Liver (tissue), 9 donors: ENCODE data around the gene AHNAK2. TPM values are rescaled to one million over a fixed set of nuclear protein-coding genes. Genes with fewer than 3 reads are reported as not detected.

Experiments
- DNase-seq: peaks from one replicate; pipeline ENCODE4 v3.0.0-alpha.2; 2017; ENCODE audit warnings: low spot score
- H3K27ac ChIP-seq, 2 donors: one replicate each; pipeline ENCODE4 v1.7.0; 2013; ENCODE audit warnings: inconsistent platforms in 2 of 2, low read length in 2 of 2, control low read depth in 1 of 2, low read depth in 1 of 2, mild to moderate bottlenecking in 1 of 2
- H3K27me3 ChIP-seq, 4 donors: one replicate each; pipeline versions ENCODE4 v1.6.1 to v1.7.0; 2013; ENCODE audit warnings: low read length in 3 of 4, inconsistent platforms in 1 of 4, mild to moderate bottlenecking in 1 of 4, moderate library complexity in 1 of 4; ENCODE audit not compliant: control insufficient read depth in 4 of 4, insufficient read depth in 4 of 4
- H3K36me3 ChIP-seq, 4 donors: one replicate each; pipeline versions ENCODE4 v1.6.1 to v1.7.0; 2013; ENCODE audit warnings: low read length in 3 of 4, mild to moderate bottlenecking in 3 of 4, low read depth in 1 of 4, moderate library complexity in 1 of 4; ENCODE audit not compliant: control insufficient read depth in 4 of 4, insufficient read depth in 3 of 4
- H3K4me1 ChIP-seq, 4 donors: one replicate each; pipeline versions ENCODE4 v1.6.1 to v1.7.0; 2013; ENCODE audit warnings: low read length in 3 of 4, mild to moderate bottlenecking in 3 of 4, moderate library complexity in 1 of 4; ENCODE audit not compliant: control insufficient read depth in 4 of 4, insufficient read depth in 4 of 4
- H3K4me3 ChIP-seq, 3 donors: one replicate each; pipeline versions ENCODE4 v1.6.1 to v1.7.0; 2013; ENCODE audit warnings: low read length in 3 of 3, control low read depth in 1 of 3, low read depth in 1 of 3, mild to moderate bottlenecking in 1 of 3
- H3K9ac ChIP-seq, 2 donors: one replicate each; pipeline ENCODE4 v1.7.0; 2013; ENCODE audit warnings: low read length in 2 of 2, mild to moderate bottlenecking in 2 of 2, moderate library complexity in 2 of 2, control low read depth in 1 of 2, low read depth in 1 of 2
- H3K9me3 ChIP-seq, 4 donors: one replicate each; pipeline versions ENCODE4 v1.6.1 to v1.7.0; 2013; ENCODE audit warnings: low read length in 3 of 4; ENCODE audit not compliant: control insufficient read depth in 4 of 4
- CTCF ChIP-seq: fragments of 150-350 bp; IDR thresholded peaks from 2 replicates; pipeline ENCODE4 v1.5.1; 2017; ENCODE audit warnings: improper control_type of control experiment, low read depth, low read length; ENCODE audit not compliant: missing input control
- EGR1 ChIP-seq, 2 donors: IDR thresholded peaks; 2 replicates each; pipeline ENCODE4 v1.6.1; 2016 to 2018; ENCODE audit warnings: antibody characterized with exemption in 2 of 2, low read depth in 2 of 2
- FOXA1 ChIP-seq: IDR thresholded peaks from 2 replicates; pipeline ENCODE4 v1.6.1; 2016; ENCODE audit warnings: antibody characterized with exemption
- GABPA ChIP-seq, 2 donors: IDR thresholded peaks in 1 of 2; conservative IDR thresholded peaks in 1 of 2; 2 replicates each; pipeline ENCODE4 v1.6.1; 2016; ENCODE audit warnings: antibody characterized with exemption in 2 of 2, mild to moderate bottlenecking in 1 of 2, moderate library complexity in 1 of 2
- HNF4A ChIP-seq, 2 donors: conservative IDR thresholded peaks; 2 replicates each; pipeline ENCODE4 v1.6.1; 2016; ENCODE audit warnings: antibody characterized with exemption in 2 of 2, mild to moderate bottlenecking in 2 of 2
- HNF4G ChIP-seq: IDR thresholded peaks from 2 replicates; pipeline ENCODE4 v1.6.1; 2016; ENCODE audit warnings: antibody characterized with exemption
- JUND ChIP-seq, 2 donors: IDR thresholded peaks; 2 replicates each; pipeline ENCODE4 v1.6.1; 2016; ENCODE audit warnings: antibody characterized with exemption in 2 of 2
- NR2F2 ChIP-seq: IDR thresholded peaks from 2 replicates; pipeline ENCODE4 v1.6.1; 2016; ENCODE audit warnings: antibody characterized with exemption
- RAD21 ChIP-seq, 2 donors: IDR thresholded peaks; 2 replicates each; pipeline ENCODE4 v1.6.1; 2016; ENCODE audit warnings: antibody characterized with exemption in 2 of 2, mild to moderate bottlenecking in 2 of 2
- RXRA ChIP-seq, 2 donors: IDR thresholded peaks; 2 replicates each; pipeline ENCODE4 v1.6.1; 2017 to 2018; ENCODE audit warnings: antibody characterized with exemption in 2 of 2, mild to moderate bottlenecking in 1 of 2
- SP1 ChIP-seq: IDR thresholded peaks from 2 replicates; pipeline ENCODE4 v1.6.1; 2018; ENCODE audit warnings: antibody characterized with exemption, mild to moderate bottlenecking
- TAF1 ChIP-seq: conservative IDR thresholded peaks from 2 replicates; pipeline ENCODE4 v1.6.1; 2016; ENCODE audit warnings: antibody characterized with exemption, mild to moderate bottlenecking
- YY1 ChIP-seq: IDR thresholded peaks from 2 replicates; pipeline ENCODE4 v1.6.1; 2016; ENCODE audit warnings: antibody characterized with exemption, mild to moderate bottlenecking
- WGBS: extraction: QIAGEN DNeasy Blood & Tissue Kit; methylation state at CpG from one replicate; pipeline ENCODE4 v1.1.7; 2013; 5-methylcytosine and 5-hydroxymethylcytosine counted together
- polyA plus RNA-seq, 2 donors: library from polyadenylated mRNA; stranded (reverse) in 1 of 2; unstranded in 1 of 2; fragments of 200-250 nt in 1 of 2; fragments of >200 nt in 1 of 2; fragmentation: Nextera tagmentation in 1 of 2; extraction: Ambion mirVana in 1 of 2; gene quantifications; one replicate each; pipeline versions ENCODE4 v1.2.1 to v1.2.3, GENCODE V29; 2013 to 2015
- total RNA-seq, 2 donors: library from RNA; depleted of rRNA; stranded (reverse); fragments of >200 nt; gene quantifications; one replicate each; pipeline ENCODE4 v1.2.3, GENCODE V29; 2014
- TF ChIP-seq, protein P1 (sequence below): IDR thresholded peaks from 2 replicates; pipeline ENCODE4 v1.6.1; 2016; ENCODE audit warnings: antibody characterized with exemption
- TF ChIP-seq, protein P2 (sequence below): IDR thresholded peaks from 2 replicates; pipeline ENCODE4 v1.6.1; 2016; ENCODE audit warnings: antibody characterized with exemption
- TF ChIP-seq, protein P3 (sequence below): IDR thresholded peaks from 2 replicates; pipeline ENCODE4 v1.6.1; 2016; ENCODE audit warnings: antibody characterized with exemption, mild to moderate bottlenecking
- TF ChIP-seq, protein P4 (sequence below): IDR thresholded peaks from 2 replicates; pipeline ENCODE4 v1.6.1; 2016; ENCODE audit warnings: antibody characterized with exemption
- donor health status: healthy.
- donor health status: healthy.
- donor health status: healthy.
- donor health status: healthy.
- donor health status: healthy.

The AHNAK2 gene
- total and polyA plus RNA-seq, 4 donors = 0.05 to 2.6 (median 1.2) TPM

DNA sequence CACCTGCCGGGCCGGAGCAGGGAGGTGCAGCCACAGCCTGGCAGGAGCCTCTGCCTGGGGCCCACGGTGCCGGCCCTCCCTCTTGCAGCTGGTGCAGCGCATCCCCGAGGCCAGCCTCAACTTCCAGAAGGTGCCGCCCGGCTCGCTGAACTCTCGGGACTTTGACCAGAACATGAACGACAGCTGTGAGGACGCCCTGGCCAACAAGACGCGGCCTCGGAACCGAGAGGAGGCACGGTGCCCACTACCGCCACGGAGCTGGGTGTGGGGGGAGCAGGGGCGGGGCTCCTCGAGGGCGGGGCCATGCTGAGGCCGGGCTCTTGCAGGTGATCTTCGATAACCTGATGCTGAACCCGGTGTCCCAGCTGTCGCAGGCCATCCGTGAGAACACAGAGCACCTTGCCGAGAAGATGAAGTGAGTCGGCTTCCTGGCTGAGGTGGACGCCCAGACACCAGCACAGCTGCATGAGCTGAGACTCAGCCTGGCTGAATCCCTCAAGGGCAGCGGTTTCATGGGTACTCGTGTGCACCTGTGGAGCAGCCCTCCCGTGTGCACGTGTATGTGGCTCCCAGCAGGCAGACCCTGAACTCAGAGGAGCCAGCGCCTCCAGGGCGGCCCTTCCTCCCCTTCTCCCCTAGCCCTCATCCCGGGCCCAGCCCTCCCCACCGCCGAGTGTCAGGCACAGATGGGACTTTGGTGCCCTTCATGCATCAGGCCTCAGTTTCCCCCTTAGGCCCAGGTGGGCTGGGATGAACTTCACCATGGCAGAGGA is 84.6 kb downstream of the AHNAK2 start:
- Histone ChIP-seq H3K9ac (no peak overlapping the region), H3K4me1 (peaks cover 5 to 16% (median 6%) of the 10 kb centered on the region in 4 donors), H3K27ac (no peak overlapping the region), H3K9me3 (no peaks in the 10 kb centered on the region), H3K36me3 (peaks cover 0 to 9% (median 0%) of the 10 kb centered on the region in 4 donors), H3K27me3 (no peaks in the 10 kb centered on the region), H3K4me3 (no peak overlapping the region)
- 80% methylated on average over 39 of the region's 39 CpGs for WGBS
- TF ChIP-seq FOXA1 (no peak), TAF1 (no peak), JUND (IDR thresholded peaks at IDR 0.05) (no peak), GABPA (IDR thresholded peaks at IDR 0.05 in 1 of 2, conservative IDR thresholded peaks at IDR 0.05 in 1 of 2) (no peak), EGR1 (IDR thresholded peaks at IDR 0.05; ENCODE audit: low read depth in 2 of 2) (no peak), YY1 (no peak), RXRA (IDR thresholded peaks at IDR 0.05) (no peak), CTCF (no peak), HNF4A (conservative IDR thresholded peaks at IDR 0.05) (no peak), HNF4G (no peak), NR2F2 (no peak), SP1 (no peak), RAD21 (IDR thresholded peaks at IDR 0.05) (no peak)
- TF ChIP-seq, protein P1, sequence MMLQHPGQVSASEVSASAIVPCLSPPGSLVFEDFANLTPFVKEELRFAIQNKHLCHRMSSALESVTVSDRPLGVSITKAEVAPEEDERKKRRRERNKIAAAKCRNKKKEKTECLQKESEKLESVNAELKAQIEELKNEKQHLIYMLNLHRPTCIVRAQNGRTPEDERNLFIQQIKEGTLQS = no peak
- TF ChIP-seq, protein P2, sequence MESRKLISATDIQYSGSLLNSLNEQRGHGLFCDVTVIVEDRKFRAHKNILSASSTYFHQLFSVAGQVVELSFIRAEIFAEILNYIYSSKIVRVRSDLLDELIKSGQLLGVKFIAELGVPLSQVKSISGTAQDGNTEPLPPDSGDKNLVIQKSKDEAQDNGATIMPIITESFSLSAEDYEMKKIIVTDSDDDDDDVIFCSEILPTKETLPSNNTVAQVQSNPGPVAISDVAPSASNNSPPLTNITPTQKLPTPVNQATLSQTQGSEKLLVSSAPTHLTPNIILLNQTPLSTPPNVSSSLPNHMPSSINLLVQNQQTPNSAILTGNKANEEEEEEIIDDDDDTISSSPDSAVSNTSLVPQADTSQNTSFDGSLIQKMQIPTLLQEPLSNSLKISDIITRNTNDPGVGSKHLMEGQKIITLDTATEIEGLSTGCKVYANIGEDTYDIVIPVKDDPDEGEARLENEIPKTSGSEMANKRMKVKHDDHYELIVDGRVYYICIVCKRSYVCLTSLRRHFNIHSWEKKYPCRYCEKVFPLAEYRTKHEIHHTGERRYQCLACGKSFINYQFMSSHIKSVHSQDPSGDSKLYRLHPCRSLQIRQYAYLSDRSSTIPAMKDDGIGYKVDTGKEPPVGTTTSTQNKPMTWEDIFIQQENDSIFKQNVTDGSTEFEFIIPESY = no peak
- TF ChIP-seq, protein P3, sequence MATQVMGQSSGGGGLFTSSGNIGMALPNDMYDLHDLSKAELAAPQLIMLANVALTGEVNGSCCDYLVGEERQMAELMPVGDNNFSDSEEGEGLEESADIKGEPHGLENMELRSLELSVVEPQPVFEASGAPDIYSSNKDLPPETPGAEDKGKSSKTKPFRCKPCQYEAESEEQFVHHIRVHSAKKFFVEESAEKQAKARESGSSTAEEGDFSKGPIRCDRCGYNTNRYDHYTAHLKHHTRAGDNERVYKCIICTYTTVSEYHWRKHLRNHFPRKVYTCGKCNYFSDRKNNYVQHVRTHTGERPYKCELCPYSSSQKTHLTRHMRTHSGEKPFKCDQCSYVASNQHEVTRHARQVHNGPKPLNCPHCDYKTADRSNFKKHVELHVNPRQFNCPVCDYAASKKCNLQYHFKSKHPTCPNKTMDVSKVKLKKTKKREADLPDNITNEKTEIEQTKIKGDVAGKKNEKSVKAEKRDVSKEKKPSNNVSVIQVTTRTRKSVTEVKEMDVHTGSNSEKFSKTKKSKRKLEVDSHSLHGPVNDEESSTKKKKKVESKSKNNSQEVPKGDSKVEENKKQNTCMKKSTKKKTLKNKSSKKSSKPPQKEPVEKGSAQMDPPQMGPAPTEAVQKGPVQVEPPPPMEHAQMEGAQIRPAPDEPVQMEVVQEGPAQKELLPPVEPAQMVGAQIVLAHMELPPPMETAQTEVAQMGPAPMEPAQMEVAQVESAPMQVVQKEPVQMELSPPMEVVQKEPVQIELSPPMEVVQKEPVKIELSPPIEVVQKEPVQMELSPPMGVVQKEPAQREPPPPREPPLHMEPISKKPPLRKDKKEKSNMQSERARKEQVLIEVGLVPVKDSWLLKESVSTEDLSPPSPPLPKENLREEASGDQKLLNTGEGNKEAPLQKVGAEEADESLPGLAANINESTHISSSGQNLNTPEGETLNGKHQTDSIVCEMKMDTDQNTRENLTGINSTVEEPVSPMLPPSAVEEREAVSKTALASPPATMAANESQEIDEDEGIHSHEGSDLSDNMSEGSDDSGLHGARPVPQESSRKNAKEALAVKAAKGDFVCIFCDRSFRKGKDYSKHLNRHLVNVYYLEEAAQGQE = no peak
- TF ChIP-seq, protein P4, sequence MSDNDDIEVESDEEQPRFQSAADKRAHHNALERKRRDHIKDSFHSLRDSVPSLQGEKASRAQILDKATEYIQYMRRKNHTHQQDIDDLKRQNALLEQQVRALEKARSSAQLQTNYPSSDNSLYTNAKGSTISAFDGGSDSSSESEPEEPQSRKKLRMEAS = no peak
- peak; percentile 30 for DNase-seq
